Esophagus muscularis mucosa (tissue), 4 donors: ENCODE data around the gene TRIM29.

Experiments
- CTCF ChIP-seq, 3 experiments: fragments of 200-600 bp in 2 of 3; fragments of 450-650 bp in 1 of 3; sonication (generic) in 2 of 3; IDR thresholded peaks; one replicate each; pipeline ENCODE4 v1.5.1; 2017 to 2019; ENCODE audit warnings: antibody characterized with exemption in 3 of 3, mild to moderate bottlenecking in 2 of 3, moderate library complexity in 1 of 3
- EP300 ChIP-seq: sonication (generic); formaldehyde crosslinking; IDR thresholded peaks from one replicate; pipeline ENCODE4 v1.6.1; 2017; ENCODE audit warnings: antibody characterized with exemption
- POLR2A ChIP-seq: fragments of 450-650 bp; IDR thresholded peaks from one replicate; pipeline ENCODE4 v1.6.1; 2017; ENCODE audit warnings: antibody characterized with exemption, moderate library complexity, mild to moderate bottlenecking, low read depth
- POLR2AphosphoS5 ChIP-seq, 2 donors: sonication (generic); formaldehyde crosslinking; IDR thresholded peaks; one replicate each; pipeline ENCODE4 v1.6.1; 2017; ENCODE audit warnings: antibody characterized with exemption in 2 of 2

- TF ChIP-seq POLR2A = no peak
- TF ChIP-seq POLR2AphosphoS5 (IDR thresholded peaks at IDR 0.05) = no peak
- no peak for TF ChIP-seq CTCF (IDR thresholded peaks at IDR 0.05)
- no peak for TF ChIP-seq EP300
Measured at GRCh38 chr11:120147950-120148270, 10.0 kb upstream of the TRIM29 start.
